Kidney epithelial cell (primary cell): ENCODE measurements around the gene SLC12A9. TPM values are rescaled to one million over a fixed set of nuclear protein-coding genes. Genes with fewer than 3 reads are reported as not detected.

Source experiments
- DNase-seq: peaks from one replicate; pipeline ENCODE4 v3.0.0-alpha.2; 2010; ENCODE audit warnings: low read depth
- H3K27me3 ChIP-seq: 2 replicates; pipeline ENCODE4 v1.6.0; 2011; ENCODE audit warnings: low read length; ENCODE audit not compliant: control insufficient read depth, insufficient read depth
- H3K36me3 ChIP-seq: 2 replicates; pipeline ENCODE4 v1.5.1; 2011; ENCODE audit warnings: low read length; ENCODE audit not compliant: control insufficient read depth, insufficient read depth
- H3K4me3 ChIP-seq: 2 replicates; pipeline ENCODE4 v1.5.1; 2011; ENCODE audit warnings: low read depth, mild to moderate bottlenecking, control low read depth, low read length
- CTCF ChIP-seq: IDR thresholded peaks from 2 replicates; pipeline ENCODE4 v1.5.1; 2011; ENCODE audit warnings: mild to moderate bottlenecking, moderate library complexity, low read length, control low read depth, inconsistent platforms; ENCODE audit not compliant: insufficient read depth, poor library complexity, severe bottlenecking
- total RNA-seq: library from RNA; depleted of rRNA; stranded (reverse); fragments of >200 nt; gene quantifications from 2 replicates; pipeline ENCODE4 v1.2.3, GENCODE V29; 2015

Gene SLC12A9
- total RNA-seq, 1 donor from 2014 or later = 15.7 TPM

- no peak for TF ChIP-seq CTCF
- no peak for DNase-seq
- no peak overlapping the region for H3K4me3 ChIP-seq
- H3K27me3 ChIP-seq = no peaks in the 10 kb centered on the region
- peaks cover 4% of the 10 kb centered on the region for H3K36me3 ChIP-seq
Measured at GRCh38 chr7:100887516-100888290, 35.2 kb downstream of the SLC12A9 start.

- no peak for DNase-seq
- TF ChIP-seq CTCF = no peak
- Histone ChIP-seq H3K36me3 (peaks cover 3% of the 10 kb centered on the region), H3K4me3 (peak overlapping the region; percentile 43), H3K27me3 (no peaks in the 10 kb centered on the region)
Measured at GRCh38 chr7:100888291-100888987, 35.9 kb downstream of the SLC12A9 start.

- Histone ChIP-seq H3K36me3 (peaks cover 3% of the 10 kb centered on the region), H3K4me3 (peak within 1 kb of the TSS; percentile 43), H3K27me3 (no peaks in the 10 kb centered on the region)
- no peak for DNase-seq
- no peak for TF ChIP-seq CTCF
Measured at GRCh38 chr7:100888988-100889750, 36.7 kb downstream of the SLC12A9 start, which contains the start of gene UFSP1. Gene UFSP1, minus strand, starts transcription at chr7:100889715. Its CDS starts 444 bp downstream, at chr7:100889271.

- peaks cover 2% of the 10 kb centered on the region for H3K36me3 ChIP-seq
- H3K27me3 ChIP-seq = peaks cover 13% of the 10 kb centered on the region
- no peak for DNase-seq
- peak overlapping the region; percentile 41 for H3K4me3 ChIP-seq
- no peak for TF ChIP-seq CTCF
Measured at GRCh38 chr7:100890653-100891567, 38.4 kb downstream of the SLC12A9 start.

- Histone ChIP-seq H3K4me3 (no peak overlapping the region), H3K27me3 (peaks cover 21% of the 10 kb centered on the region), H3K36me3 (peaks cover 2% of the 10 kb centered on the region)
- peak; percentile 47 for DNase-seq
- no peak for TF ChIP-seq CTCF
Measured at GRCh38 chr7:100891568-100892247, 39.2 kb downstream of the SLC12A9 start.
